Fibroblast of pulmonary artery (primary cell): ENCODE results near the gene HSP90AB1.

Source experiments
- DNase-seq: peaks from one replicate; pipeline ENCODE4 v3.0.0-alpha.2; 2010; ENCODE audit warnings: low read depth
- H3K4me3 ChIP-seq: replicated peaks from 2 replicates; pipeline ENCODE4 v1.5.1; 2011; ENCODE audit warnings: low read depth, mild to moderate bottlenecking, control low read depth, low read length, moderate library complexity
- CTCF ChIP-seq: IDR thresholded peaks from 2 replicates; pipeline ENCODE4 v1.5.1; 2011; ENCODE audit warnings: mild to moderate bottlenecking, control low read depth, low read length, inconsistent platforms; ENCODE audit errors: missing control alignments

Gene HSP90AB1

GRCh38 chr6:44226368-44227147 lies 20.3 kb upstream of the HSP90AB1 start:
- H3K4me3 ChIP-seq, result no peak overlapping the region
- DNase-seq, result no peak
- TF ChIP-seq CTCF, result no peak

- no peak overlapping the region for H3K4me3 ChIP-seq
- no peak for TF ChIP-seq CTCF
- no peak for DNase-seq
Measured at GRCh38 chr6:44227148-44227793, 19.6 kb upstream of the HSP90AB1 start.

- DNase-seq, result no peak
- H3K4me3 ChIP-seq, result no peak overlapping the region
- no peak for TF ChIP-seq CTCF
Measured at GRCh38 chr6:44228031-44228430, 18.9 kb upstream of the HSP90AB1 start.

- TF ChIP-seq CTCF, result no peak
- no peak for DNase-seq
- no peak overlapping the region for H3K4me3 ChIP-seq
Measured at GRCh38 chr6:44228433-44228832, 18.5 kb upstream of the HSP90AB1 start.

GRCh38 chr6:44228836-44229235 lies 18.1 kb upstream of the HSP90AB1 start:
- DNase-seq, result no peak
- no peak for TF ChIP-seq CTCF
- H3K4me3 ChIP-seq, result no peak overlapping the region

- TF ChIP-seq CTCF, result no peak
- no peak overlapping the region for H3K4me3 ChIP-seq
- DNase-seq, result no peak
Measured at GRCh38 chr6:44229376-44230033, 17.4 kb upstream of the HSP90AB1 start.
